ENCODE results near the gene BLMH.
"Not testable (repeated sequence)": the region's sequence is repeated elsewhere in the genome, so short reads cannot be mapped to it uniquely, and the experiment has no call there.

Gene BLMH

GRCh38 chr17:30210366-30210765 is 81.4 kb downstream of the BLMH start:
- DNase-seq (ENCODE audit: insufficient read length, low spot score) = no peak
- FAIRE-seq = no peak

DNA sequence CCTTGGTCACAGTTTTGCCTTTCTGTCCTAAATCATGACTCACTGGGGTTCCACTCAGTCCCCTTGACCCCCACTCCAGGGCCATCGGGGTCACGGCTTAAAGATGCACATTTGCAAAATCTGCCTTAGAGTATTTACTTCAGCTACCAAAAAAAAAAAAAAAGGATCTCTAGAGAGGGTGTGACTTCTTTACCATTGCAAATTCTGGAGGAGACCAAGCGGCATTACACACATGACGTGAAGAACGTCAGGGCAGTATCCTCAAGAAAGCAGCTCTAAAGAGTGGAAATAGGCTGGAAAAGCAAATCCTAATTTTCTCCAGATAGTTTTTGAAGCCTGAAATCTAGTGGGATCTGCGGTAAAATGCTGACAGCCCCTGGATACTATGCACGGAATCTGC is 81.8 kb downstream of the BLMH start:
- DNase-seq (ENCODE audit: insufficient read length, low spot score) = no peak
- FAIRE-seq = no peak

- no peak for FAIRE-seq
- no peak for DNase-seq (ENCODE audit: insufficient read length, low spot score)
Measured at GRCh38 chr17:30208214-30208613, 83.5 kb downstream of the BLMH start.

- FAIRE-seq = no peak
- DNase-seq (ENCODE audit: insufficient read length, low spot score) = no peak
Measured at GRCh38 chr17:30207655-30208054, 84.1 kb downstream of the BLMH start.

GRCh38 chr17:30203471-30203981 is 88.2 kb downstream of the BLMH start:
- DNase-seq (ENCODE audit: insufficient read length, low spot score) (no peak), FAIRE-seq (no peak)

GRCh38 chr17:30200656-30201055 is 91.1 kb downstream of the BLMH start:
- DNase-seq (ENCODE audit: insufficient read length, low spot score); FAIRE-seq: not testable (repeated sequence)

DNA sequence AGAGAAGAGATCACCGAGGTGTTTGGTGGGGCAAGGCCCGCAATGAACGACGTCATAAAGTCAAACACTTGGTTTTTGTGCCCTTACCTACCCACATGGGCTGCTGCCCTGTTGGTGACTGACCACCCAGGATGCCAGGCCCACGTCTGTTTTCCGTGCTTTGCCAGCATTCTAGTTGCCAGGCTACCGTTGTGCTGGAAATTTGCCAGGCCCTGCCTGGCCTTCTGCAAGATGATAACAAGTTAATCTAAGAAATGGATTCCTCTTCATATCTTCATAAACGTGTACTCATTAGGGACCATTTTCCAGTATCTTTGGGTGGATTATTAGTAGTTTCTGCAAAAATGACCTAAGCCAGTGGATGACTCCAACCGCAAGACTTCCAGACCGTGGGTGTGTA is 91.6 kb downstream of the BLMH start:
- FAIRE-seq (no peak), DNase-seq (ENCODE audit: insufficient read length, low spot score) (no peak)

- DNase-seq (ENCODE audit: insufficient read length, low spot score) (no peak), FAIRE-seq (no peak)
Measured at GRCh38 chr17:30199600-30199999, 92.1 kb downstream of the BLMH start.
